Keratinocyte (primary cell): ENCODE results near the gene TRUB1. TPM values are rescaled to one million over a fixed set of nuclear protein-coding genes. Genes with fewer than 3 reads are reported as not detected.

Source experiments
- DNase-seq: peaks from one replicate; pipeline ENCODE4 v3.0.0-alpha.2; 2011; ENCODE audit warnings: low read depth, missing footprints, low spot score
- FAIRE-seq: peaks from 2 replicates; lab custom pipeline; 2011; peaks lifted over from hg19 to GRCh38; lab: Jason Lieb, UNC
- H2AFZ ChIP-seq: 2 replicates; pipeline ENCODE4 v1.6.0; 2012; ENCODE audit warnings: low read length, control low read depth, inconsistent platforms; ENCODE audit not compliant: control insufficient read depth
- H3K27ac ChIP-seq: 2 replicates; pipeline ENCODE4 v1.5.1; 2011; ENCODE audit warnings: low read length; ENCODE audit not compliant: control insufficient read depth, insufficient read depth
- H3K27me3 ChIP-seq: 3 replicates; pipeline ENCODE4 v1.6.0; 2011; ENCODE audit warnings: low read length; ENCODE audit not compliant: control insufficient read depth, insufficient read depth; ENCODE audit errors: extremely low read depth
- H3K36me3 ChIP-seq, 2 experiments: 2 replicates in 1 of 2; 3 replicates in 1 of 2; pipeline ENCODE4 v1.5.1; 2011; ENCODE audit warnings: low read length in 2 of 2, mild to moderate bottlenecking in 1 of 2; ENCODE audit not compliant: control insufficient read depth in 2 of 2, insufficient read depth in 2 of 2; ENCODE audit errors: extremely low read depth in 1 of 2
- H3K4me1 ChIP-seq: 3 replicates; pipeline ENCODE4 v1.5.1; 2011; ENCODE audit warnings: low read length; ENCODE audit not compliant: control insufficient read depth, insufficient read depth; ENCODE audit errors: extremely low read depth
- H3K4me2 ChIP-seq: 3 replicates; pipeline ENCODE4 v1.6.0; 2011; ENCODE audit warnings: low read depth, low read length; ENCODE audit not compliant: control insufficient read depth, insufficient read depth; ENCODE audit errors: extremely low read depth
- H3K4me3 ChIP-seq, 3 experiments: fragments of 200-600 bp in 1 of 3; sonication (generic) in 1 of 3; 2 replicates in 2 of 3; 3 replicates in 1 of 3; pipeline ENCODE4 v1.5.1; 2011 to 2016; ENCODE audit warnings: low read length in 3 of 3, mild to moderate bottlenecking in 3 of 3, control low read depth in 2 of 3, inconsistent platforms in 1 of 3, low read depth in 1 of 3, mixed read lengths in 1 of 3, mixed run types in 1 of 3, moderate library complexity in 1 of 3; ENCODE audit not compliant: control insufficient read depth in 2 of 3, insufficient read depth in 2 of 3; ENCODE audit errors: extremely low read depth in 1 of 3
- H3K79me2 ChIP-seq: 2 replicates; pipeline ENCODE4 v1.6.0; 2012; ENCODE audit warnings: low read length; ENCODE audit not compliant: control insufficient read depth, insufficient read depth
- H3K9ac ChIP-seq: 3 replicates; pipeline ENCODE4 v1.6.0; 2011; ENCODE audit warnings: low read length; ENCODE audit not compliant: control insufficient read depth, insufficient read depth; ENCODE audit errors: extremely low read depth
- H3K9me1 ChIP-seq: 3 replicates; pipeline ENCODE4 v1.6.0; 2011; ENCODE audit warnings: low read length; ENCODE audit not compliant: control insufficient read depth, insufficient read depth; ENCODE audit errors: extremely low read depth
- H3K9me3 ChIP-seq: 2 replicates; pipeline ENCODE4 v1.5.1; 2012; ENCODE audit warnings: low read depth, low read length; ENCODE audit not compliant: control insufficient read depth
- H4K20me1 ChIP-seq: 3 replicates; pipeline ENCODE4 v1.6.0; 2011; ENCODE audit warnings: low read length; ENCODE audit not compliant: control insufficient read depth, insufficient read depth; ENCODE audit errors: extremely low read depth
- CTCF ChIP-seq, 3 experiments: IDR thresholded peaks in 1 of 3; conservative IDR thresholded peaks in 1 of 3; optimal IDR thresholded peaks in 1 of 3; 2 replicates in 2 of 3; 3 replicates in 1 of 3; pipeline versions ENCODE3 to v1.5.1; 2011; ENCODE audit warnings: low read length in 3 of 3, mild to moderate bottlenecking in 3 of 3, moderate library complexity in 2 of 3, control low read depth in 1 of 3, inconsistent platforms in 1 of 3; ENCODE audit not compliant: insufficient read depth in 2 of 3; ENCODE audit errors: extremely low read depth in 1 of 3
- EZH2 ChIP-seq: IDR thresholded peaks from one replicate; pipeline ENCODE4 v1.6.1; 2012; ENCODE audit warnings: inconsistent platforms, mild to moderate bottlenecking, low read length, moderate library complexity
- dilution Hi-C: fragments of 300-500 bp; cut with MboI; formaldehyde crosslinking; loops from one replicate; pipeline ENCODE4 v1.7.0; 2020; ENCODE audit warnings: low sequenced_read_pairs; ENCODE audit not compliant: extremely low pct_ligation_motif_present
- polyA plus RNA-seq, 5 experiments: library from polyadenylated mRNA; depleted of rRNA in 3 of 5; stranded (reverse) in 3 of 5; stranded (forward) in 1 of 5; unstranded in 1 of 5; fragments of >200 nt; gene quantifications; 1 replicate in 1 of 5; 2 replicates in 3 of 5; 3 replicates in 1 of 5; pipeline versions ENCODE4 v1.2.1 to v1.2.3, GENCODE V29; 2011 to 2012; ENCODE audit warnings: missing spikeins in 2 of 5, low read depth in 1 of 5, low replicate concordance in 1 of 5

Gene TRUB1
- polyA plus RNA-seq, 1 donor (not counting 4 experiments of a cell fraction or from before 2014, with no cell fraction given): 20.5 TPM

- no peak for DNase-seq
- no peak overlapping the region for H3K4me2 ChIP-seq
Observed at GRCh38 chr10:114911052-114911711, 26.8 kb upstream of the TRUB1 start.

GRCh38 chr10:114911801-114912469 is 26.1 kb upstream of the TRUB1 start:
- Histone ChIP-seq H3K4me3 (no peak overlapping the region), H3K27ac (no peak overlapping the region), H3K79me2 (no peaks in the 10 kb centered on the region), H3K27me3 (no peaks in the 10 kb centered on the region), H3K9me3 (no peaks in the 10 kb centered on the region), H3K9ac (no peak overlapping the region), H3K4me2 (no peak overlapping the region), H4K20me1 (no peaks in the 10 kb centered on the region), H3K36me3 (no peaks in the 10 kb centered on the region), H3K4me1 (no peaks in the 10 kb centered on the region), H3K9me1 (no peaks in the 10 kb centered on the region), H2AFZ (no peak overlapping the region)
- dilution Hi-C loops: no loop called here
- no peak for FAIRE-seq
- DNase-seq: no peak
- no peak for TF ChIP-seq CTCF (optimal IDR thresholded peaks at IDR 0.05 in 1 of 3, IDR thresholded peaks at IDR 0.05 in 1 of 3, conservative IDR thresholded peaks at IDR 0.05 in 1 of 3; ENCODE audit: extremely low read depth in 1 of 3, insufficient read depth in 2 of 3, low read length in 3 of 3)
- TF ChIP-seq EZH2: no peak

More at GRCh38 chr10:114911052-114911711, 26.8 kb upstream of the TRUB1 start:
- H3K27me3 ChIP-seq: no peaks in the 10 kb centered on the region
- H4K20me1 ChIP-seq: no peaks in the 10 kb centered on the region
- H3K4me1 ChIP-seq: no peaks in the 10 kb centered on the region
- dilution Hi-C loops: no loop called here
- H3K9me3 ChIP-seq: no peaks in the 10 kb centered on the region
- H3K9ac ChIP-seq: no peak overlapping the region
- H3K79me2 ChIP-seq: no peaks in the 10 kb centered on the region
- TF ChIP-seq CTCF (optimal IDR thresholded peaks at IDR 0.05 in 1 of 3, IDR thresholded peaks at IDR 0.05 in 1 of 3, conservative IDR thresholded peaks at IDR 0.05 in 1 of 3; ENCODE audit: extremely low read depth in 1 of 3, insufficient read depth in 2 of 3, low read length in 3 of 3) (no peak), EZH2 (no peak)
- no peak overlapping the region for H2AFZ ChIP-seq
- no peak overlapping the region for H3K27ac ChIP-seq
- no peak for FAIRE-seq
- no peak overlapping the region for H3K4me3 ChIP-seq
- no peaks in the 10 kb centered on the region for H3K9me1 ChIP-seq
- no peaks in the 10 kb centered on the region for H3K36me3 ChIP-seq
